ENCODE data around the gene ETFDH. TPM values are rescaled to one million over a fixed set of nuclear protein-coding genes. Genes with fewer than 3 reads are reported as not detected.
"Not testable (repeated sequence)": the region's sequence is repeated elsewhere in the genome, so short reads cannot be mapped to it uniquely, and the experiment has no call there.

Gene ETFDH
- total RNA-seq, 5 donors from 2014 or later (not counting 1 experiment from before 2014, with no cell fraction given), result 7.2 to 23.8 (median 14.3) TPM

DNA sequence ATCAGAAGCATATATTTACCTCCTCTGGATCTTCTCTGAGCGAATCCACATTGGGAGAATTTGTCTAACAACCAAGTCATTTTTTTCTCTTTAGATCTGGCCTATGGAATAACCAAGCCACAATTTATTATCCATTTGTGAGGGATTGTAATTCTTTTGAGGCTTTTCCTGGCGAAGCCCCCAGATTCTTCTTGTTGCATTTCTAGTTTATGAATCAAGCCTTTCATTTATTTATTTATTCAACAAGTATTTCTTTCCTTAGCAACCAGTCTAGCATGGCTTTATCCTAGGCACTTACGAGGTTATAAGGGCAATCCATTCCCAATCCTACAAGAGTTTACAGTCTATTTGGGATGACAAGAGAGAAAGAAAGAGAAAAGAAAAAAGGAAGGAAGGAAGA is 78.3 kb downstream of the ETFDH start:
- Histone ChIP-seq H3K36me3 (ENCODE audit: control insufficient read depth in 2 of 2, extremely low read depth in 1 of 2, insufficient read depth in 1 of 2, low read length in 1 of 2) (no peaks in the 10 kb centered on the region), H3K27me3 (replicated peaks in 1 of 2; ENCODE audit: control insufficient read depth in 2 of 2, extremely low read depth in 1 of 2, insufficient read depth in 2 of 2, low read length in 1 of 2) (peaks cover 0 to 5% of the 10 kb centered on the region in 2 experiments), H3K9me3 (no peaks in the 10 kb centered on the region), H3K27ac (ENCODE audit: low read length) (no peak overlapping the region), H3K4me1 (ENCODE audit: control insufficient read depth in 1 of 2, extremely low read depth in 1 of 2, insufficient read depth in 2 of 2, low read length in 2 of 2) (no peaks in the 10 kb centered on the region), H3K4me3 (ENCODE audit: control insufficient read depth in 1 of 2, extremely low read depth in 1 of 2, low read length in 1 of 2) (no peak overlapping the region)
- ChIA-PET CTCF (no interaction called here), POLR2A (no interaction called here)
- no peaks in the 10 kb centered on the region for H3K36me3 Mint-ChIP-seq
- no peak overlapping the region for H3K4me3 Mint-ChIP-seq
- H3K27me3 Mint-ChIP-seq, result peaks cover 0 to 4% of the 10 kb centered on the region in 2 donors
- no peaks in the 10 kb centered on the region for H3K9me3 Mint-ChIP-seq
- WGBS (ENCODE audit: insufficient coverage), result no CpG with 5 or more reads among the region's 3 CpGs
- no peaks in the 10 kb centered on the region for H3K4me1 Mint-ChIP-seq
- DNase-seq, result no peak
- no peak for ATAC-seq (replicated peaks in 1 of 4)
- H3K27ac Mint-ChIP-seq, result no peak overlapping the region

- ChIA-PET POLR2A (no interaction called here), CTCF (interaction anchor here in 1 of 2 donors (0.8 kb wide), 1 partner anchor 9 kb away, joined by 3 read pairs; no protein-coding TSS in a partner anchor)
- Mint-ChIP-seq H3K9me3 (no peaks in the 10 kb centered on the region), H3K4me3 (no peak overlapping the region), H3K27me3 (peaks cover 3 to 20% of the 10 kb centered on the region in 2 donors), H3K36me3 (no peaks in the 10 kb centered on the region), H3K27ac (no peak overlapping the region), H3K4me1 (no peaks in the 10 kb centered on the region)
- WGBS (ENCODE audit: insufficient coverage), result 95% methylated on average over 3 of the region's 5 CpGs
- no peak overlapping the region for H3K27ac ChIP-seq (ENCODE audit: low read length)
- no peak for ATAC-seq (replicated peaks in 1 of 4)
- DNase-seq, result no peak
- no peaks in the 10 kb centered on the region for H3K36me3 ChIP-seq (ENCODE audit: control insufficient read depth in 2 of 2, extremely low read depth in 1 of 2, insufficient read depth in 1 of 2, low read length in 1 of 2)
- no peaks in the 10 kb centered on the region for H3K4me1 ChIP-seq (ENCODE audit: control insufficient read depth in 1 of 2, extremely low read depth in 1 of 2, insufficient read depth in 2 of 2, low read length in 2 of 2)
- H3K4me3 ChIP-seq (ENCODE audit: control insufficient read depth in 1 of 2, extremely low read depth in 1 of 2, low read length in 1 of 2), result no peak overlapping the region
- peaks cover 0 to 24% of the 10 kb centered on the region in 2 experiments for H3K27me3 ChIP-seq (replicated peaks in 1 of 2; ENCODE audit: control insufficient read depth in 2 of 2, extremely low read depth in 1 of 2, insufficient read depth in 2 of 2, low read length in 1 of 2)
- no peaks in the 10 kb centered on the region for H3K9me3 ChIP-seq
Measured at GRCh38 chr4:158754385-158755180, 82.5 kb downstream of the ETFDH start.

GRCh38 chr4:158755819-158756218 is 83.7 kb downstream of the ETFDH start:
- CTCF ChIA-PET; H3K4me1 ChIP-seq (ENCODE audit: control insufficient read depth in 1 of 2, extremely low read depth in 1 of 2, insufficient read depth in 2 of 2, low read length in 2 of 2); H3K4me3 ChIP-seq (ENCODE audit: control insufficient read depth in 1 of 2, extremely low read depth in 1 of 2, low read length in 1 of 2); DNase-seq; H3K36me3 ChIP-seq (ENCODE audit: control insufficient read depth in 2 of 2, extremely low read depth in 1 of 2, insufficient read depth in 1 of 2, low read length in 1 of 2); H3K27ac Mint-ChIP-seq; ATAC-seq (replicated peaks in 1 of 4); H3K4me1 Mint-ChIP-seq; H3K9me3 Mint-ChIP-seq; H3K9me3 ChIP-seq; H3K4me3 Mint-ChIP-seq; H3K36me3 Mint-ChIP-seq; H3K27ac ChIP-seq (ENCODE audit: low read length): not testable (repeated sequence)
- peaks cover 3 to 22% of the 10 kb centered on the region in 2 donors for H3K27me3 Mint-ChIP-seq
- POLR2A ChIA-PET, result interaction anchor here (0.5 to 0.6 kb wide), 2 partner anchors 21 to 347 kb away, joined by 3 to 5 read pairs; no protein-coding TSS in a partner anchor
- peaks cover 0 to 24% of the 10 kb centered on the region in 2 experiments for H3K27me3 ChIP-seq (replicated peaks in 1 of 2; ENCODE audit: control insufficient read depth in 2 of 2, extremely low read depth in 1 of 2, insufficient read depth in 2 of 2, low read length in 1 of 2)
- no CpG with 5 or more reads among the region's 7 CpGs for WGBS (ENCODE audit: insufficient coverage)

DNA sequence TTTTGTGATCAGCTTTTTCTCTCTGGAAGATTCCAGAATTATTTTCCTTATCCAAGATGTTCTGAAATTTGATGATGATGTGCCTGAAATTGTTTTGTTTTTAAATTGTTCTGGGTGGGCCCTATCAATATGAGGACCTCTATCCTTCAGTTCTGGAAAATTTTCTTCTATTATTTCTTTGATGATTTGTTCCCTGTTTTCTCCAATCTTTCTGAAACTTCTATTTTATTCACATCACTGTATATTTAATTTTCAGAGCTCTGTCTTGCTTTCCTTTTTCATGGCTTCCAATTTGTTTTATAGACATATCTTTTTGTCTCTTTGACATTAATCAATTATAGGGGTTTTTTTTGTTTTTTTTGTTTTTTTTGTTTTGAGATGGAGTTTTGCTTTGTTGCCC is 84.5 kb downstream of the ETFDH start:
- H3K4me3 Mint-ChIP-seq, result no peak overlapping the region
- Histone ChIP-seq H3K36me3 (ENCODE audit: control insufficient read depth in 2 of 2, extremely low read depth in 1 of 2, insufficient read depth in 1 of 2, low read length in 1 of 2) (no peaks in the 10 kb centered on the region), H3K4me3 (ENCODE audit: control insufficient read depth in 1 of 2, extremely low read depth in 1 of 2, low read length in 1 of 2) (no peak overlapping the region), H3K27ac (ENCODE audit: low read length) (no peak overlapping the region), H3K27me3 (replicated peaks in 1 of 2; ENCODE audit: control insufficient read depth in 2 of 2, extremely low read depth in 1 of 2, insufficient read depth in 2 of 2, low read length in 1 of 2) (peaks cover 0 to 24% of the 10 kb centered on the region in 2 experiments), H3K9me3 (no peaks in the 10 kb centered on the region), H3K4me1 (ENCODE audit: control insufficient read depth in 1 of 2, extremely low read depth in 1 of 2, insufficient read depth in 2 of 2, low read length in 2 of 2) (no peaks in the 10 kb centered on the region)
- no peaks in the 10 kb centered on the region for H3K4me1 Mint-ChIP-seq
- H3K9me3 Mint-ChIP-seq, result no peaks in the 10 kb centered on the region
- H3K27me3 Mint-ChIP-seq, result peaks cover 3 to 26% of the 10 kb centered on the region in 2 donors
- no peaks in the 10 kb centered on the region for H3K36me3 Mint-ChIP-seq
- H3K27ac Mint-ChIP-seq, result no peak overlapping the region
- ChIA-PET CTCF (no interaction called here), POLR2A (interaction anchor here in 1 of 2 donors (0.7 kb wide), 1 partner anchor 95 kb away, joined by 3 read pairs; no protein-coding TSS in a partner anchor)
- ATAC-seq (replicated peaks in 1 of 4) (no peak), DNase-seq (no peak)

GRCh38 chr4:158758142-158758541 is 86.0 kb downstream of the ETFDH start:
- H3K9me3 ChIP-seq, result no peaks in the 10 kb centered on the region
- H3K27ac Mint-ChIP-seq, result no peak overlapping the region
- H3K27ac ChIP-seq (ENCODE audit: low read length), result no peak overlapping the region
- H3K36me3 Mint-ChIP-seq, result no peaks in the 10 kb centered on the region
- no peaks in the 10 kb centered on the region for H3K4me1 Mint-ChIP-seq
- DNase-seq (no peak), ATAC-seq (replicated peaks in 1 of 4) (no peak)
- ChIA-PET CTCF (no interaction called here), POLR2A (no interaction called here)
- H3K4me3 ChIP-seq (ENCODE audit: control insufficient read depth in 1 of 2, extremely low read depth in 1 of 2, low read length in 1 of 2), result no peak overlapping the region
- H3K36me3 ChIP-seq (ENCODE audit: control insufficient read depth in 2 of 2, extremely low read depth in 1 of 2, insufficient read depth in 1 of 2, low read length in 1 of 2), result no peaks in the 10 kb centered on the region
- H3K27me3 Mint-ChIP-seq, result peaks cover 3 to 30% of the 10 kb centered on the region in 2 donors
- H3K4me3 Mint-ChIP-seq, result no peak overlapping the region
- no peaks in the 10 kb centered on the region for H3K4me1 ChIP-seq (ENCODE audit: control insufficient read depth in 1 of 2, extremely low read depth in 1 of 2, insufficient read depth in 2 of 2, low read length in 2 of 2)
- H3K9me3 Mint-ChIP-seq, result no peaks in the 10 kb centered on the region
- 100% methylated on average over 1 of the region's 4 CpGs for WGBS (ENCODE audit: insufficient coverage)
- H3K27me3 ChIP-seq (replicated peaks in 1 of 2; ENCODE audit: control insufficient read depth in 2 of 2, extremely low read depth in 1 of 2, insufficient read depth in 2 of 2, low read length in 1 of 2), result peaks cover 0 to 28% of the 10 kb centered on the region in 2 experiments

GRCh38 chr4:158758703-158759102 is 86.6 kb downstream of the ETFDH start:
- Histone ChIP-seq H3K9me3 (no peaks in the 10 kb centered on the region), H3K4me1 (ENCODE audit: control insufficient read depth in 1 of 2, extremely low read depth in 1 of 2, insufficient read depth in 2 of 2, low read length in 2 of 2) (no peaks in the 10 kb centered on the region), H3K36me3 (ENCODE audit: control insufficient read depth in 2 of 2, extremely low read depth in 1 of 2, insufficient read depth in 1 of 2, low read length in 1 of 2) (no peaks in the 10 kb centered on the region), H3K27ac (ENCODE audit: low read length) (no peak overlapping the region), H3K4me3 (ENCODE audit: control insufficient read depth in 1 of 2, extremely low read depth in 1 of 2, low read length in 1 of 2) (no peak overlapping the region), H3K27me3 (replicated peaks in 1 of 2; ENCODE audit: control insufficient read depth in 2 of 2, extremely low read depth in 1 of 2, insufficient read depth in 2 of 2, low read length in 1 of 2) (peaks cover 0 to 24% of the 10 kb centered on the region in 2 experiments)
- CTCF ChIA-PET, result no interaction called here
- no peaks in the 10 kb centered on the region for H3K36me3 Mint-ChIP-seq
- 90% methylated on average over 3 of the region's 4 CpGs for WGBS (ENCODE audit: insufficient coverage)
- peaks cover 3 to 30% of the 10 kb centered on the region in 2 donors for H3K27me3 Mint-ChIP-seq
- no peaks in the 10 kb centered on the region for H3K4me1 Mint-ChIP-seq
- H3K27ac Mint-ChIP-seq, result no peak overlapping the region
- H3K4me3 Mint-ChIP-seq, result no peak overlapping the region
- POLR2A ChIA-PET, result no interaction called here
- no peak for ATAC-seq (replicated peaks in 1 of 4)
- no peaks in the 10 kb centered on the region for H3K9me3 Mint-ChIP-seq
- DNase-seq, result no peak
